NCI-H2227 (cell line): ENCODE results near the gene FBXO7.

Source experiments
- DNase-seq: peaks from one replicate; lab custom pipeline; 2025; ENCODE audit not compliant: unreplicated experiment; lab: John Stamatoyannopoulos, UW

FBXO7 gene

GRCh38 chr22:32531228-32531627 lies 56.6 kb downstream of the FBXO7 start:
- DNase-seq = no peak

GRCh38 chr22:32531931-32532819 lies 57.6 kb downstream of the FBXO7 start:
- peak; percentile 54 for DNase-seq

GRCh38 chr22:32532820-32533128 lies 58.2 kb downstream of the FBXO7 start:
- DNase-seq = no peak

- no peak for DNase-seq
Measured at GRCh38 chr22:32533265-32534111, 58.9 kb downstream of the FBXO7 start.

GRCh38 chr22:32534252-32535235 lies 59.9 kb downstream of the FBXO7 start:
- no peak for DNase-seq

GRCh38 chr22:32535531-32536190 lies 61.0 kb downstream of the FBXO7 start:
- no peak for DNase-seq

GRCh38 chr22:32536352-32536751 lies 61.7 kb downstream of the FBXO7 start:
- DNase-seq = no peak

- DNase-seq = no peak
Measured at GRCh38 chr22:32538521-32538920, 63.9 kb downstream of the FBXO7 start.

- DNase-seq = no peak
Measured at GRCh38 chr22:32539631-32540421, 65.2 kb downstream of the FBXO7 start.

GRCh38 chr22:32541481-32541880 lies 66.9 kb downstream of the FBXO7 start:
- no peak for DNase-seq

GRCh38 chr22:32542066-32542676 lies 67.6 kb downstream of the FBXO7 start:
- DNase-seq = no peak

GRCh38 chr22:32542677-32543357 lies 68.2 kb downstream of the FBXO7 start:
- no peak for DNase-seq

- no peak for DNase-seq
Measured at GRCh38 chr22:32544953-32545558, 70.4 kb downstream of the FBXO7 start.

GRCh38 chr22:32545801-32546200 lies 71.2 kb downstream of the FBXO7 start:
- DNase-seq = no peak

GRCh38 chr22:32546496-32546895 lies 71.9 kb downstream of the FBXO7 start:
- no peak for DNase-seq

GRCh38 chr22:32546935-32547334 lies 72.3 kb downstream of the FBXO7 start:
- DNase-seq = no peak

GRCh38 chr22:32548039-32548438 lies 73.4 kb downstream of the FBXO7 start:
- no peak for DNase-seq
